ENCODE measurements around the gene TMA7B.

DNA sequence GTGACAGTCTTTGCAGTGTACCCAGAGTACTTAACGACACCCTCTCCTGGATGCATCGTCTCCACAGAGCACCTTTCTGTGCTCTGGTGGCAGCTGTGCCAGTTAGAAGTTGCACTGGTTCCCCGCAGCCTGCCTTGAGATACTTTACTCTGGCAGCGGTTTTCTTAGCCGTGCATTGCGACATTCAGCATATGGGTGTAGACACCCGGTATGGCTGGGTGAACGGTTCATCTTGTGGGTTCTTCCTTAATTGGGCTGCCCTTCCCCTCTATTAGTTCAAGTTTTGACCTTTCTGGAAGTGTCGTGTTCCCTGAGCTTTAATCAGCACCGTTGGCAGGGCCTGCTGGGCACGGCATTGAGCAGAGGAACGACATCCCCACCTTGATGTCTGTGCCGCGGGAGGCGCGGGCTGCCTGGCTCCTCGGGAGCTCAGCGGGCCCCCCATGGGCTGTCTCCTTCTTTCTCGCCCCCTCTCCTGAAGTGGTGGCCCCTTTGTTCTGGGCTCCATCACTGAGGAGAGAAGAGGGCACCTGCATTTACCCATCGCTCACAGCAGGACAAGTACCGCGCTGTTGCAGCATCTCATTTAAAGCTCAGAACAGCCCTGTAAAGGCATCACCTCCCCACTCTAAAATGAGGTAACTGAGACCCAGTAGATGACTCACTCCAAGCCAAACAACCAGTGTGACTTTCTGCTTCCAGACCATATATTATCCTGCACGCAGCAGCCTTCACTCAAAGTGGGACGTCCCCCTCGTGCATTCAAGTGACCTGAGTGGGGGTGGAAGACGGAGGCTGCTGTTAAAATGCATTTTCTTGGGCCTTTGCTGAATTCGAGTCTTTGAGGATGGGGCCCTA is 47.9 kb downstream of the TMA7B start:
- TF ChIP-seq, protein P1, sequence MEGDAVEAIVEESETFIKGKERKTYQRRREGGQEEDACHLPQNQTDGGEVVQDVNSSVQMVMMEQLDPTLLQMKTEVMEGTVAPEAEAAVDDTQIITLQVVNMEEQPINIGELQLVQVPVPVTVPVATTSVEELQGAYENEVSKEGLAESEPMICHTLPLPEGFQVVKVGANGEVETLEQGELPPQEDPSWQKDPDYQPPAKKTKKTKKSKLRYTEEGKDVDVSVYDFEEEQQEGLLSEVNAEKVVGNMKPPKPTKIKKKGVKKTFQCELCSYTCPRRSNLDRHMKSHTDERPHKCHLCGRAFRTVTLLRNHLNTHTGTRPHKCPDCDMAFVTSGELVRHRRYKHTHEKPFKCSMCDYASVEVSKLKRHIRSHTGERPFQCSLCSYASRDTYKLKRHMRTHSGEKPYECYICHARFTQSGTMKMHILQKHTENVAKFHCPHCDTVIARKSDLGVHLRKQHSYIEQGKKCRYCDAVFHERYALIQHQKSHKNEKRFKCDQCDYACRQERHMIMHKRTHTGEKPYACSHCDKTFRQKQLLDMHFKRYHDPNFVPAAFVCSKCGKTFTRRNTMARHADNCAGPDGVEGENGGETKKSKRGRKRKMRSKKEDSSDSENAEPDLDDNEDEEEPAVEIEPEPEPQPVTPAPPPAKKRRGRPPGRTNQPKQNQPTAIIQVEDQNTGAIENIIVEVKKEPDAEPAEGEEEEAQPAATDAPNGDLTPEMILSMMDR (IDR thresholded peaks at IDR 0.05; ENCODE audit: insufficient read depth, low read length): no peak
- peak; percentile 51; the same call in 1 of the 2 replicates for TF ChIP-seq POLR2AphosphoS5 (IDR thresholded peaks at IDR 0.05; ENCODE audit: low read depth)
- TF ChIP-seq, protein P2, sequence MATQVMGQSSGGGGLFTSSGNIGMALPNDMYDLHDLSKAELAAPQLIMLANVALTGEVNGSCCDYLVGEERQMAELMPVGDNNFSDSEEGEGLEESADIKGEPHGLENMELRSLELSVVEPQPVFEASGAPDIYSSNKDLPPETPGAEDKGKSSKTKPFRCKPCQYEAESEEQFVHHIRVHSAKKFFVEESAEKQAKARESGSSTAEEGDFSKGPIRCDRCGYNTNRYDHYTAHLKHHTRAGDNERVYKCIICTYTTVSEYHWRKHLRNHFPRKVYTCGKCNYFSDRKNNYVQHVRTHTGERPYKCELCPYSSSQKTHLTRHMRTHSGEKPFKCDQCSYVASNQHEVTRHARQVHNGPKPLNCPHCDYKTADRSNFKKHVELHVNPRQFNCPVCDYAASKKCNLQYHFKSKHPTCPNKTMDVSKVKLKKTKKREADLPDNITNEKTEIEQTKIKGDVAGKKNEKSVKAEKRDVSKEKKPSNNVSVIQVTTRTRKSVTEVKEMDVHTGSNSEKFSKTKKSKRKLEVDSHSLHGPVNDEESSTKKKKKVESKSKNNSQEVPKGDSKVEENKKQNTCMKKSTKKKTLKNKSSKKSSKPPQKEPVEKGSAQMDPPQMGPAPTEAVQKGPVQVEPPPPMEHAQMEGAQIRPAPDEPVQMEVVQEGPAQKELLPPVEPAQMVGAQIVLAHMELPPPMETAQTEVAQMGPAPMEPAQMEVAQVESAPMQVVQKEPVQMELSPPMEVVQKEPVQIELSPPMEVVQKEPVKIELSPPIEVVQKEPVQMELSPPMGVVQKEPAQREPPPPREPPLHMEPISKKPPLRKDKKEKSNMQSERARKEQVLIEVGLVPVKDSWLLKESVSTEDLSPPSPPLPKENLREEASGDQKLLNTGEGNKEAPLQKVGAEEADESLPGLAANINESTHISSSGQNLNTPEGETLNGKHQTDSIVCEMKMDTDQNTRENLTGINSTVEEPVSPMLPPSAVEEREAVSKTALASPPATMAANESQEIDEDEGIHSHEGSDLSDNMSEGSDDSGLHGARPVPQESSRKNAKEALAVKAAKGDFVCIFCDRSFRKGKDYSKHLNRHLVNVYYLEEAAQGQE (IDR thresholded peaks at IDR 0.05; ENCODE audit: insufficient replicate concordance, low read depth): no peak

All from HL-60 (cell line).